GM19452 (cell line): ENCODE results near the gene FUOM.

Source experiments
- ATAC-seq: cut with Tn5 transposase; IDR thresholded peaks from one replicate; pipeline ENCODE4 v1.9.1; 2021; ENCODE audit not compliant: unreplicated experiment

The FUOM gene

GRCh38 chr10:133315847-133316246, 42.0 kb downstream of the FUOM start:
- no peak for ATAC-seq

GRCh38 chr10:133314911-133315310, 42.9 kb downstream of the FUOM start:
- no peak for ATAC-seq

- no peak for ATAC-seq
Measured at GRCh38 chr10:133313192-133313591, 44.6 kb downstream of the FUOM start.

GRCh38 chr10:133312769-133313145, 45.1 kb downstream of the FUOM start:
- ATAC-seq: no peak

- ATAC-seq: no peak
Measured at GRCh38 chr10:133312016-133312768, 45.6 kb downstream of the FUOM start.

- ATAC-seq: no peak
Measured at GRCh38 chr10:133311570-133311969, 46.2 kb downstream of the FUOM start.

- no peak for ATAC-seq
Measured at GRCh38 chr10:133310789-133311188, 47.0 kb downstream of the FUOM start.

GRCh38 chr10:133310399-133310755, 47.4 kb downstream of the FUOM start:
- no peak for ATAC-seq

GRCh38 chr10:133309720-133310398, 48.0 kb downstream of the FUOM start:
- no peak for ATAC-seq

GRCh38 chr10:133309100-133309719, 48.6 kb downstream of the FUOM start:
- ATAC-seq: peak; percentile 79

- ATAC-seq: peak; percentile 81
Measured at GRCh38 chr10:133308421-133309099, 49.3 kb downstream of the FUOM start, which contains the start of the genes TUBGCP2 and ZNF511. Gene TUBGCP2 (minus strand): TSS chr10:133308872. CDS start chr10:133302941, 5,931 bp downstream. Gene ZNF511 (plus strand): TSS chr10:133308914. CDS start chr10:133308944, 30 bp downstream.

GRCh38 chr10:133307776-133308420, 49.9 kb downstream of the FUOM start:
- ATAC-seq: no peak

GRCh38 chr10:133306941-133307379, 50.9 kb downstream of the FUOM start:
- no peak for ATAC-seq

- no peak for ATAC-seq
Measured at GRCh38 chr10:133306097-133306476, 51.7 kb downstream of the FUOM start.
